ENCODE results near the gene BCO2. TPM values are rescaled to one million over a fixed set of nuclear protein-coding genes. Genes with fewer than 3 reads are reported as not detected.

BCO2 gene
- total RNA-seq, 4 donors from 2014 or later, result 5.1 to 31.2 (median 20.6) TPM

Small RNA genes within 50 kb of the gene (small RNA-seq; reads per million reads assigned to genes)
- not detected for gene MRPS36P4

Other genes with a start within 250 kb of the BCO2 start
- 10 to 100 TPM; 43.8 to 69.3 (median 49.5) TPM for gene DIXDC1, start 238.2 kb upstream of the BCO2 start, total RNA-seq
- gene DLAT, start 150.1 kb upstream of the BCO2 start, total RNA-seq, result 10 to 100 TPM; 18.2 to 32.1 (median 19.9) TPM
- gene PIH1D2, start 101.5 kb upstream of the BCO2 start, total RNA-seq, result 1 to 10 TPM; 2.2 to 7.2 (median 3.8) TPM
- gene NKAPD1, start 101.2 kb upstream of the BCO2 start, total RNA-seq, result 10 to 100 TPM; 14.4 to 31.7 (median 17.2) TPM
- gene TIMM8B, start 88.8 kb upstream of the BCO2 start, total RNA-seq, result 10 to 100 TPM; 16.7 to 27.9 (median 26.7) TPM
- gene SDHD, start 88.6 kb upstream of the BCO2 start, total RNA-seq, result 100 to 1,000 TPM in 1 of 4 donors, 10 to 100 TPM in 3; 69.5 to 103 (median 88.3) TPM
- gene IL18, start 11.4 kb upstream of the BCO2 start, total RNA-seq, result 10 to 100 TPM; 15.3 to 64.9 (median 33.5) TPM
- gene TEX12, start 8.1 kb upstream of the BCO2 start, total RNA-seq, result 1 to 10 TPM in 1 of 4 donors, not detected in 3; 2.4 TPM
- gene PTS, start 50.9 kb downstream of the BCO2 start, total RNA-seq, result 10 to 100 TPM; 24.3 to 40.0 (median 38.3) TPM
- not detected for gene PLET1, start 85.3 kb downstream of the BCO2 start, total RNA-seq